Mesothelial cell of epicardium (in vitro differentiated cells): Measurements from ENCODE around the gene TRAF3IP1. TPM values are rescaled to one million over a fixed set of nuclear protein-coding genes. Genes with fewer than 3 reads are reported as not detected.

Experiments used
- DNase-seq, 2 experiments: peaks; one replicate each; pipeline ENCODE4 v3.0.0; 2021; ENCODE audit warnings: low spot score in 2 of 2; ENCODE audit not compliant: unreplicated experiment in 2 of 2
- H3K27ac Mint-ChIP-seq: 2 replicates; pipeline ENCODE4 v1.8.0; 2021; ENCODE audit warnings: mixed read lengths
- H3K27me3 Mint-ChIP-seq: 2 replicates; pipeline ENCODE4 v1.8.0; 2021; ENCODE audit warnings: low read depth, mixed read lengths
- H3K36me3 Mint-ChIP-seq: 2 replicates; pipeline ENCODE4 v1.8.0; 2021; ENCODE audit warnings: mixed read lengths
- H3K4me1 Mint-ChIP-seq: 2 replicates; pipeline ENCODE4 v1.8.0; 2021; ENCODE audit warnings: mixed read lengths
- H3K4me3 Mint-ChIP-seq: 2 replicates; pipeline ENCODE4 v1.8.0; 2021; ENCODE audit warnings: mild to moderate bottlenecking, moderate library complexity, mixed read lengths
- H3K9me3 Mint-ChIP-seq: 2 replicates; pipeline ENCODE4 v1.8.0; 2021; ENCODE audit warnings: mixed read lengths
- total RNA-seq: library from RNA; stranded (reverse); gene quantifications from 3 replicates; pipeline ENCODE4 v1.2.1, GENCODE V29; 2021
- TF ChIP-seq, protein P1 (sequence below): fragments of 200-600 bp; sonication (generic); IDR thresholded peaks from one replicate; pipeline ENCODE4 v1.5.0; 2021; ENCODE audit warnings: antibody characterized with exemption; ENCODE audit not compliant: unreplicated experiment

Gene TRAF3IP1
- total RNA-seq, 1 donor from 2014 or later: 17.5 TPM

DNA sequence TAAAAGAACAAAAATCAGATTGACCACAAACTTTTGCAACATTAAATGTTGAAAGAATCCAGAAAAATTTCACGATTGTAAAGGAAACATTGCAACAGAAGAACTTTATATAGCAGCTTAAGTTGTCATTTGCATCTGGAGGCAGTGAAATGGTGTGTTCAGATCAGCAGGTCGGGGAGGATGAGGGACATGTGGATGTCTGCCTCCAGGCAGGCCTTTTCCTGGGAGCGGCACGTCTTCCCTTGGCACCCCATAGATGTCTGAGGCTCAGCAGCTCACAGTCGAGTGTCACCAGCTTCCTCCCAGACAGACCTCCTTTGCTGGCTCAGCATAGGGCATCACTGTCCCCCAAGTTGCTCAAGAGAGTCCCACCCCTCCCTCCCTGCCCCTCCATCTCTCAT is 62.1 kb downstream of the TRAF3IP1 start:
- Mint-ChIP-seq H3K27ac (no peak overlapping the region), H3K4me1 (peaks cover 9% of the 10 kb centered on the region), H3K9me3 (peaks cover 14% of the 10 kb centered on the region), H3K27me3 (peaks cover 22% of the 10 kb centered on the region), H3K4me3 (no peak overlapping the region), H3K36me3 (peaks cover 29% of the 10 kb centered on the region)
- DNase-seq: no peak
- TF ChIP-seq, protein P1, sequence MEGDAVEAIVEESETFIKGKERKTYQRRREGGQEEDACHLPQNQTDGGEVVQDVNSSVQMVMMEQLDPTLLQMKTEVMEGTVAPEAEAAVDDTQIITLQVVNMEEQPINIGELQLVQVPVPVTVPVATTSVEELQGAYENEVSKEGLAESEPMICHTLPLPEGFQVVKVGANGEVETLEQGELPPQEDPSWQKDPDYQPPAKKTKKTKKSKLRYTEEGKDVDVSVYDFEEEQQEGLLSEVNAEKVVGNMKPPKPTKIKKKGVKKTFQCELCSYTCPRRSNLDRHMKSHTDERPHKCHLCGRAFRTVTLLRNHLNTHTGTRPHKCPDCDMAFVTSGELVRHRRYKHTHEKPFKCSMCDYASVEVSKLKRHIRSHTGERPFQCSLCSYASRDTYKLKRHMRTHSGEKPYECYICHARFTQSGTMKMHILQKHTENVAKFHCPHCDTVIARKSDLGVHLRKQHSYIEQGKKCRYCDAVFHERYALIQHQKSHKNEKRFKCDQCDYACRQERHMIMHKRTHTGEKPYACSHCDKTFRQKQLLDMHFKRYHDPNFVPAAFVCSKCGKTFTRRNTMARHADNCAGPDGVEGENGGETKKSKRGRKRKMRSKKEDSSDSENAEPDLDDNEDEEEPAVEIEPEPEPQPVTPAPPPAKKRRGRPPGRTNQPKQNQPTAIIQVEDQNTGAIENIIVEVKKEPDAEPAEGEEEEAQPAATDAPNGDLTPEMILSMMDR: no peak

DNA sequence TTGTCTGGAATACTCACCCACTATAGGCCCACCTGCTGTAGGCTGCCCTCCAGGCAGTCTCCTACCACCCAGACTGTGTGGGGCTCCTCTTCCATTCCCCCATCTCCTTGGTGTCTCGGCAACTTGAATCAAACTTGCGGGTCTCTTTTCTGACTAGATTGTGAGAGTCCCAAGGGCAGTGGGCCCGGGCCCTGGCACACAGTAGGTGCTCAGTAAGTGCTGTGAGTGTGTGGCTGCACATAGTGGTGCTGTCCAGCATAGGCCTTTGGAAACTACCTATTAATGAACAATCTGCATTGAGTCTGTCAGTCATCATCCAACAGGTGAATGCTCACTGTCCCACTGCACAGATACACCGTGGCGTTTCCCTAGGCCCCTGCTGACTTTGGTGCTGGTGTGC is 62.8 kb downstream of the TRAF3IP1 start:
- no peak for DNase-seq
- peaks cover 33% of the 10 kb centered on the region for H3K36me3 Mint-ChIP-seq
- H3K27ac Mint-ChIP-seq: no peak overlapping the region
- H3K27me3 Mint-ChIP-seq: peaks cover 26% of the 10 kb centered on the region
- H3K4me3 Mint-ChIP-seq: no peak overlapping the region
- H3K9me3 Mint-ChIP-seq: peaks cover 14% of the 10 kb centered on the region
- peaks cover 9% of the 10 kb centered on the region for H3K4me1 Mint-ChIP-seq
- TF ChIP-seq, protein P1: no peak

- peaks cover 14% of the 10 kb centered on the region for H3K9me3 Mint-ChIP-seq
- H3K27me3 Mint-ChIP-seq: peaks cover 26% of the 10 kb centered on the region
- no peak overlapping the region for H3K4me3 Mint-ChIP-seq
- peaks cover 9% of the 10 kb centered on the region for H3K4me1 Mint-ChIP-seq
- DNase-seq: no peak
- TF ChIP-seq, protein P1: no peak
- no peak overlapping the region for H3K27ac Mint-ChIP-seq
- peaks cover 33% of the 10 kb centered on the region for H3K36me3 Mint-ChIP-seq
Measured at GRCh38 chr2:238383743-238384380, 63.5 kb downstream of the TRAF3IP1 start.

GRCh38 chr2:238387332-238387731 is 67.0 kb downstream of the TRAF3IP1 start:
- Mint-ChIP-seq H3K4me1 (peaks cover 10% of the 10 kb centered on the region), H3K4me3 (no peak overlapping the region), H3K27me3 (peaks cover 36% of the 10 kb centered on the region), H3K27ac (no peak overlapping the region), H3K36me3 (peaks cover 25% of the 10 kb centered on the region), H3K9me3 (peaks cover 14% of the 10 kb centered on the region)
- DNase-seq: no peak
- TF ChIP-seq, protein P1: no peak

- H3K4me3 Mint-ChIP-seq: no peak overlapping the region
- H3K27ac Mint-ChIP-seq: no peak overlapping the region
- peaks cover 4% of the 10 kb centered on the region for H3K9me3 Mint-ChIP-seq
- TF ChIP-seq, protein P1: no peak
- H3K27me3 Mint-ChIP-seq: peaks cover 47% of the 10 kb centered on the region
- H3K4me1 Mint-ChIP-seq: peaks cover 10% of the 10 kb centered on the region
- DNase-seq: no peak
- H3K36me3 Mint-ChIP-seq: peaks cover 13% of the 10 kb centered on the region
Measured at GRCh38 chr2:238388794-238389193, 68.5 kb downstream of the TRAF3IP1 start.
